HCT116 (cell line): ENCODE measurements around the gene HOXD1. TPM values are rescaled to one million over a fixed set of nuclear protein-coding genes. Genes with fewer than 3 reads are reported as not detected.

Experiments used
- ATAC-seq: fragments of 200-7000 bp; cut with Tn5 transposase; 2 replicates; pipeline ENCODE4 v1.9.1; 2020; ENCODE audit warnings: mild to moderate bottlenecking, moderate library complexity
- BruUV-seq: library from RNA; stranded (reverse); fragments of 400-500 nt; replicated peaks from 2 replicates; lab custom pipeline; 2021; lab: Mats Ljungman, UMichigan
- CTCF ChIA-PET: fragments of 300-600 bp; sonication (Branson Sonifier 250); formaldehyde crosslinking; loops from one replicate; lab custom pipeline; 2021; ENCODE audit warnings: antibody characterized with exemption; lab: Charles Lee
- POLR2A ChIA-PET: fragments of 300-600, 350-600 bp; sonication (Branson Sonifier 250); formaldehyde crosslinking; loops from one replicate; lab custom pipeline; 2021; ENCODE audit warnings: antibody characterized with exemption; lab: Charles Lee
- RAD21 ChIA-PET, 2 experiments: fragments of 300-600 bp; sonication (Branson Sonifier 250); formaldehyde crosslinking; loops; one replicate each; lab custom pipeline; 2023; ENCODE audit warnings: low total read pairs in 2 of 2; ENCODE audit not compliant: uncharacterized antibody in 2 of 2, unreplicated experiment in 2 of 2, low non-redundant PET in 1 of 2; lab: Charles Lee
- DNase-seq: peaks from one replicate; pipeline ENCODE4 v3.0.0-alpha.2; 2010; ENCODE audit warnings: low read depth, low spot score
- H2AFZ ChIP-seq: fragments of 200-600 bp; shearing (Covaris generic), sonication (generic); 2 replicates; pipeline ENCODE4 v1.6.1; 2017; ENCODE audit warnings: low read depth, mixed run types, mixed read lengths, antibody characterized with exemption, low read length; ENCODE audit not compliant: poor library complexity, severe bottlenecking
- H3K27ac ChIP-seq: 2 replicates; pipeline ENCODE4 v1.5.1; 2012; ENCODE audit warnings: low read depth, low read length
- H3K27me3 ChIP-seq: fragments of 200-600 bp; sonication (generic); 2 replicates; pipeline ENCODE4 v1.6.1; 2016; ENCODE audit warnings: mixed run types, low read length, mixed read lengths; ENCODE audit not compliant: insufficient read depth
- H3K36me3 ChIP-seq, 2 experiments: fragments of 200-500 bp in 1 of 2; fragments of 200-600 bp in 1 of 2; sonication (Bioruptor generic) in 1 of 2; sonication (generic) in 1 of 2; 2 replicates each; pipeline versions ENCODE4 v1.5.1 to v1.6.1; 2014 to 2016; ENCODE audit warnings: low read length in 2 of 2, inconsistent platforms in 1 of 2, mixed read lengths in 1 of 2, mixed run types in 1 of 2; ENCODE audit not compliant: insufficient read depth in 2 of 2, control insufficient read depth in 1 of 2
- H3K4me1 ChIP-seq, 2 experiments: fragments of 200-600 bp in 1 of 2; sonication (generic) in 1 of 2; 2 replicates each; pipeline versions ENCODE4 v1.5.1 to v1.6.1; 2012 to 2017; ENCODE audit warnings: low read length in 2 of 2, inconsistent platforms in 1 of 2, mild to moderate bottlenecking in 1 of 2, mixed read lengths in 1 of 2, mixed run types in 1 of 2, moderate library complexity in 1 of 2; ENCODE audit not compliant: insufficient read depth in 2 of 2, control insufficient read depth in 1 of 2
- H3K4me2 ChIP-seq: fragments of 200-600 bp; sonication (generic); 2 replicates; pipeline ENCODE4 v1.6.1; 2017; ENCODE audit warnings: mixed run types, low read length, mixed read lengths
- H3K4me3 ChIP-seq, 2 experiments: fragments of 200-600 bp in 1 of 2; sonication (generic) in 1 of 2; replicated peaks in 1 of 2; 2 replicates each; pipeline ENCODE4 v1.5.1; 2011 to 2016; ENCODE audit warnings: low read length in 2 of 2, control low read depth in 1 of 2, low read depth in 1 of 2, mild to moderate bottlenecking in 1 of 2, mixed read lengths in 1 of 2, mixed run types in 1 of 2
- H3K79me2 ChIP-seq: fragments of 200-600 bp; sonication (generic); 2 replicates; pipeline ENCODE4 v1.6.1; 2017; ENCODE audit warnings: mild to moderate bottlenecking, mixed run types, low read length, moderate library complexity, mixed read lengths; ENCODE audit not compliant: insufficient read depth
- H3K9ac ChIP-seq: fragments of 200-600 bp; sonication (generic); 2 replicates; pipeline ENCODE4 v1.6.1; 2016; ENCODE audit warnings: low read length, mixed read lengths
- H3K9me2 ChIP-seq: fragments of 200-600 bp; sonication (generic), shearing (Covaris generic); 2 replicates; pipeline ENCODE4 v1.6.1; 2017; ENCODE audit warnings: mixed run types, mild to moderate bottlenecking, moderate library complexity; ENCODE audit not compliant: insufficient read depth
- H3K9me3 ChIP-seq, 2 experiments: fragments of 200-500 bp in 1 of 2; fragments of 200-600 bp in 1 of 2; sonication (Bioruptor generic) in 1 of 2; sonication (generic) in 1 of 2; 2 replicates each; pipeline ENCODE4 v1.6.1; 2014 to 2017; ENCODE audit warnings: low read length in 2 of 2, mixed read lengths in 2 of 2, inconsistent platforms in 1 of 2, low read depth in 1 of 2, mild to moderate bottlenecking in 1 of 2, mixed run types in 1 of 2, moderate library complexity in 1 of 2; ENCODE audit not compliant: control insufficient read depth in 1 of 2, insufficient read depth in 1 of 2
- H4K20me1 ChIP-seq: fragments of 200-600 bp; sonication (generic), shearing (Covaris generic); 2 replicates; pipeline ENCODE4 v1.6.1; 2017; ENCODE audit warnings: mixed run types, mild to moderate bottlenecking, moderate library complexity; ENCODE audit not compliant: insufficient read depth
- ATF3 ChIP-seq: IDR thresholded peaks from 2 replicates; pipeline ENCODE4 v1.6.1; 2012
- CTCF ChIP-seq, 3 experiments: fragments of 200-600 bp in 1 of 3; sonication (generic) in 1 of 3; IDR thresholded peaks in 2 of 3; conservative IDR thresholded peaks in 1 of 3; 2 replicates each; pipeline ENCODE4 v1.5.1; 2012 to 2017; ENCODE audit warnings: low read depth in 2 of 3, low read length in 2 of 3, antibody characterized with exemption in 1 of 3, borderline replicate concordance in 1 of 3, control low read depth in 1 of 3, mild to moderate bottlenecking in 1 of 3, mixed read lengths in 1 of 3, mixed run types in 1 of 3, moderate library complexity in 1 of 3; ENCODE audit not compliant: insufficient read depth in 1 of 3
- EGR1 ChIP-seq: IDR thresholded peaks from 2 replicates; pipeline ENCODE4 v1.6.1; 2012; ENCODE audit warnings: low read depth
- EZH2phosphoT487 ChIP-seq: fragments of 200-600 bp; IDR thresholded peaks from 2 replicates; pipeline ENCODE4 v1.6.1; 2018; ENCODE audit warnings: antibody characterized with exemption, borderline replicate concordance
- FOSL1 ChIP-seq: IDR thresholded peaks from 2 replicates; pipeline ENCODE4 v1.6.1; 2012; ENCODE audit warnings: low read depth
- MAX ChIP-seq: IDR thresholded peaks from 2 replicates; pipeline ENCODE4 v1.6.1; 2012
- SIN3A ChIP-seq: IDR thresholded peaks from 2 replicates; pipeline ENCODE4 v1.6.1; 2012; ENCODE audit warnings: low read depth
- SP1 ChIP-seq: IDR thresholded peaks from 2 replicates; pipeline ENCODE4 v1.6.1; 2012; ENCODE audit warnings: low read depth
- TCF7L2 ChIP-seq: IDR thresholded peaks from 2 replicates; pipeline ENCODE4 v1.7.0; 2011; ENCODE audit warnings: borderline replicate concordance, inconsistent platforms; ENCODE audit not compliant: insufficient read depth, insufficient read length; ENCODE audit errors: extremely low read depth
- YY1 ChIP-seq: IDR thresholded peaks from 2 replicates; pipeline ENCODE4 v1.6.1; 2011; ENCODE audit warnings: low read length, low read depth, moderate library complexity, mild to moderate bottlenecking; ENCODE audit not compliant: insufficient replicate concordance; ENCODE audit errors: extremely low read depth
- ZBTB33 ChIP-seq: IDR thresholded peaks from 2 replicates; pipeline ENCODE4 v1.6.1; 2011; ENCODE audit warnings: mild to moderate bottlenecking, low read length, moderate library complexity; ENCODE audit not compliant: insufficient replicate concordance; ENCODE audit errors: extremely low read depth
- intact Hi-C: fragments of 100-400 bp; cut with micrococcal nuclease; formaldehyde crosslinking; loops from 2 replicates; pipeline ENCODE4 v1.10.0; 2022
- total RNA-seq: library from RNA; stranded (reverse); gene quantifications from one replicate; pipeline ENCODE4 v1.2.1, GENCODE V29; 2021; ENCODE audit not compliant: unreplicated experiment

The HOXD1 gene
- total RNA-seq, 1 experiment from 2014 or later = not detected

GRCh38 chr2:176234940-176235339 is 46.5 kb downstream of the HOXD1 start:
- Histone ChIP-seq H3K27ac (no peak overlapping the region), H3K9me3 (no peaks in the 10 kb centered on the region), H3K79me2 (no peaks in the 10 kb centered on the region), H3K27me3 (no peaks in the 10 kb centered on the region), H4K20me1 (no peaks in the 10 kb centered on the region), H3K9ac (no peak overlapping the region), H2AFZ (no peak overlapping the region), H3K4me3 (no peak overlapping the region), H3K9me2 (no peaks in the 10 kb centered on the region), H3K36me3 (no peaks in the 10 kb centered on the region), H3K4me1 (no peaks in the 10 kb centered on the region), H3K4me2 (no peak overlapping the region)
- intact Hi-C loops = no loop called here
- no TSS peak for BruUV-seq
- no peak for ATAC-seq
- no peak for TF ChIP-seq TCF7L2
- no peak for TF ChIP-seq SIN3A
- TF ChIP-seq CTCF (IDR thresholded peaks at IDR 0.05 in 2 of 3, conservative IDR thresholded peaks at IDR 0.05 in 1 of 3; ENCODE audit: borderline replicate concordance in 1 of 3, insufficient read depth in 1 of 3, low read depth in 2 of 3, low read length in 2 of 3) = no peak
- no peak for TF ChIP-seq YY1
- no peak for TF ChIP-seq FOSL1
- no peak for TF ChIP-seq MAX
- no peak for TF ChIP-seq EZH2phosphoT487
- no peak for TF ChIP-seq ATF3
- no peak for TF ChIP-seq SP1
- no peak for TF ChIP-seq EGR1
- no peak for TF ChIP-seq ZBTB33
- POLR2A ChIA-PET = no interaction called here
- RAD21 ChIA-PET = no interaction called here
- DNase-seq = no peak
- CTCF ChIA-PET = interaction anchor here (1.4 kb wide), 1 partner anchor 220 kb away, joined by 3 read pairs; no protein-coding TSS in a partner anchor
